Mesenchymal stem cell (in vitro differentiated cells and primary cell): ENCODE measurements around the gene JSRP1.

Experiments used
- DNase-seq: peaks from one replicate; pipeline ENCODE4 v3.0.0-alpha.2; 2013
- H2AFZ ChIP-seq: one replicate; pipeline ENCODE4 v1.6.1; 2013; ENCODE audit warnings: low read depth, mild to moderate bottlenecking, control low read depth, inconsistent platforms, low read length, moderate library complexity
- H2AK5ac ChIP-seq: 2 replicates; pipeline ENCODE4 v1.6.1; 2013; ENCODE audit warnings: low read length, moderate library complexity, mild to moderate bottlenecking, inconsistent platforms; ENCODE audit not compliant: severe bottlenecking
- H2BK120ac ChIP-seq: one replicate; pipeline ENCODE4 v1.6.1; 2013; ENCODE audit warnings: low read depth, mild to moderate bottlenecking, inconsistent platforms, low read length, moderate library complexity
- H2BK12ac ChIP-seq, 2 experiments: one replicate each; pipeline ENCODE4 v1.6.1; 2013; ENCODE audit warnings: inconsistent platforms in 2 of 2, low read length in 2 of 2, mild to moderate bottlenecking in 2 of 2, moderate library complexity in 2 of 2, control low read depth in 1 of 2
- H2BK15ac ChIP-seq: one replicate; pipeline ENCODE4 v1.6.1; 2013; ENCODE audit warnings: mild to moderate bottlenecking, low read depth, inconsistent platforms; ENCODE audit not compliant: poor library complexity, severe bottlenecking
- H2BK5ac ChIP-seq: 2 replicates; pipeline ENCODE4 v1.6.1; 2013; ENCODE audit warnings: low read depth, mild to moderate bottlenecking, low read length, control low read depth, inconsistent platforms; ENCODE audit not compliant: poor library complexity, severe bottlenecking
- H3K14ac ChIP-seq, 2 experiments: one replicate each; pipeline ENCODE4 v1.6.1; 2013; ENCODE audit warnings: inconsistent platforms in 2 of 2, low read length in 2 of 2, control low read depth in 1 of 2, mild to moderate bottlenecking in 1 of 2, moderate library complexity in 1 of 2
- H3K18ac ChIP-seq, 2 experiments: one replicate each; pipeline ENCODE4 v1.6.1; 2013; ENCODE audit warnings: inconsistent platforms in 2 of 2, low read length in 2 of 2, control low read depth in 1 of 2, low read depth in 1 of 2, mild to moderate bottlenecking in 1 of 2
- H3K23ac ChIP-seq, 2 experiments: one replicate each; pipeline ENCODE4 v1.6.1; 2013; ENCODE audit warnings: inconsistent platforms in 2 of 2, low read length in 2 of 2, mild to moderate bottlenecking in 2 of 2, moderate library complexity in 2 of 2, control low read depth in 1 of 2
- H3K27ac ChIP-seq: 2 replicates; pipeline ENCODE4 v1.5.1; 2013; ENCODE audit warnings: mild to moderate bottlenecking, moderate library complexity, low read length, control low read depth, inconsistent platforms; ENCODE audit not compliant: poor library complexity, severe bottlenecking
- H3K27me3 ChIP-seq, 2 experiments: 2 replicates each; pipeline versions ENCODE4 v1.6.1 to v1.7.0; 2013; ENCODE audit warnings: low read length in 2 of 2, mild to moderate bottlenecking in 2 of 2, moderate library complexity in 2 of 2, control low read depth in 1 of 2, inconsistent platforms in 1 of 2; ENCODE audit not compliant: control insufficient read depth in 1 of 2, insufficient read depth in 1 of 2
- H3K36me3 ChIP-seq, 2 experiments: 2 replicates each; pipeline versions ENCODE4 v1.6.1 to v1.7.0; 2013; ENCODE audit warnings: low read length in 2 of 2, control low read depth in 1 of 2, inconsistent platforms in 1 of 2, low read depth in 1 of 2, mild to moderate bottlenecking in 1 of 2; ENCODE audit not compliant: insufficient read depth in 2 of 2, control insufficient read depth in 1 of 2
- H3K4ac ChIP-seq, 2 experiments: one replicate each; pipeline ENCODE4 v1.6.1; 2013; ENCODE audit warnings: inconsistent platforms in 2 of 2, low read length in 2 of 2, mild to moderate bottlenecking in 2 of 2, moderate library complexity in 2 of 2, control low read depth in 1 of 2, low read depth in 1 of 2
- H3K4me1 ChIP-seq: 2 replicates; pipeline ENCODE4 v1.6.1; 2013; ENCODE audit warnings: low read depth, low read length, control low read depth; ENCODE audit not compliant: control insufficient read depth, insufficient read depth
- H3K4me2 ChIP-seq: 2 replicates; pipeline ENCODE4 v1.6.1; 2013; ENCODE audit warnings: low read length, mild to moderate bottlenecking, inconsistent platforms; ENCODE audit not compliant: poor library complexity, severe bottlenecking
- H3K4me3 ChIP-seq, 2 experiments: 2 replicates each; pipeline versions ENCODE4 v1.5.1 to v1.7.0; 2013; ENCODE audit warnings: low read length in 2 of 2, mild to moderate bottlenecking in 2 of 2, control low read depth in 1 of 2, low read depth in 1 of 2; ENCODE audit not compliant: insufficient read depth in 1 of 2
- H3K79me1 ChIP-seq: replicated peaks from 2 replicates; pipeline ENCODE4 v1.6.1; 2013; ENCODE audit warnings: mild to moderate bottlenecking, control low read depth, low read length, inconsistent platforms; ENCODE audit not compliant: poor library complexity, severe bottlenecking
- H3K9ac ChIP-seq: 2 replicates; pipeline ENCODE4 v1.7.0; 2013; ENCODE audit warnings: mild to moderate bottlenecking, low read length, moderate library complexity
- H3K9me3 ChIP-seq: 2 replicates; pipeline ENCODE4 v1.7.0; 2013; ENCODE audit warnings: mild to moderate bottlenecking, low read length; ENCODE audit not compliant: control insufficient read depth
- H4K8ac ChIP-seq: one replicate; pipeline ENCODE4 v1.6.1; 2013; ENCODE audit warnings: inconsistent platforms, mild to moderate bottlenecking, low read length, moderate library complexity
- H4K91ac ChIP-seq: one replicate; pipeline ENCODE4 v1.6.1; 2013; ENCODE audit warnings: mild to moderate bottlenecking, low read length, inconsistent platforms
- WGBS: methylation state at CpG from one replicate; pipeline ENCODE4 v1.1.7; 2013; ENCODE audit warnings: mixed read lengths; 5-methylcytosine and 5-hydroxymethylcytosine counted together

The JSRP1 gene

GRCh38 chr19:2229103-2230032, 26.8 kb downstream of the JSRP1 start:
- Histone ChIP-seq H3K9me3 (no peaks in the 10 kb centered on the region), H2BK5ac (no peak overlapping the region), H3K79me1 (peaks cover 20% of the 10 kb centered on the region), H2BK12ac (no peak overlapping the region), H3K9ac (no peak overlapping the region), H2BK120ac (no peak overlapping the region), H2AFZ (no peak overlapping the region), H2AK5ac (no peak overlapping the region), H3K4me3 (no peak overlapping the region), H3K4me2 (no peak overlapping the region), H3K4ac (no peak overlapping the region), H3K27me3 (no peaks in the 10 kb centered on the region), H3K36me3 (peaks cover 86 to 100% of the 10 kb centered on the region in 2 experiments), H3K23ac (peak overlapping the region in 1 of 2 experiments; percentile 40), H3K27ac (no peak overlapping the region), H4K8ac (no peak overlapping the region), H4K91ac (no peak overlapping the region), H3K18ac (no peak overlapping the region), H3K14ac (no peak overlapping the region), H2BK15ac (no peak overlapping the region), H3K4me1 (peaks cover 31% of the 10 kb centered on the region)
- WGBS: 98% methylated on average over 39 of the region's 45 CpGs
- DNase-seq: no peak

GRCh38 chr19:2228157-2229030, 27.8 kb downstream of the JSRP1 start:
- Histone ChIP-seq H2BK15ac (no peak overlapping the region), H3K18ac (no peak overlapping the region)

GRCh38 chr19:2227415-2228156, 28.6 kb downstream of the JSRP1 start:
- Histone ChIP-seq H3K27ac (no peak overlapping the region), H3K9ac (no peak overlapping the region), H4K8ac (no peak overlapping the region), H4K91ac (no peak overlapping the region), H3K4ac (no peak overlapping the region), H2AFZ (no peak overlapping the region), H3K23ac (no peak overlapping the region), H3K4me2 (no peak overlapping the region), H2BK5ac (no peak overlapping the region), H2BK120ac (no peak overlapping the region), H2BK12ac (no peak overlapping the region), H3K27me3 (no peaks in the 10 kb centered on the region), H3K18ac (no peak overlapping the region), H3K4me1 (peaks cover 18% of the 10 kb centered on the region), H3K36me3 (peaks cover 82 to 100% of the 10 kb centered on the region in 2 experiments), H3K4me3 (no peak overlapping the region), H3K14ac (no peak overlapping the region), H2AK5ac (no peak overlapping the region), H3K79me1 (peaks cover 20% of the 10 kb centered on the region), H2BK15ac (no peak overlapping the region), H3K9me3 (no peaks in the 10 kb centered on the region)
- WGBS: 96% methylated on average over 49 of the region's 67 CpGs
- no peak for DNase-seq

More at GRCh38 chr19:2228157-2229030, 27.8 kb downstream of the JSRP1 start:
- no peak overlapping the region for H3K14ac ChIP-seq
- peaks cover 20% of the 10 kb centered on the region for H3K79me1 ChIP-seq
- H4K8ac ChIP-seq: no peak overlapping the region
- 97% methylated on average over 48 of the region's 48 CpGs for WGBS
- no peak overlapping the region for H2AFZ ChIP-seq
- no peak overlapping the region for H4K91ac ChIP-seq
- no peak for DNase-seq
- no peaks in the 10 kb centered on the region for H3K9me3 ChIP-seq
- H2BK120ac ChIP-seq: no peak overlapping the region
- peaks cover 86 to 100% of the 10 kb centered on the region in 2 experiments for H3K36me3 ChIP-seq
- H3K23ac ChIP-seq: no peak overlapping the region
- no peak overlapping the region for H2BK5ac ChIP-seq
- H3K4me1 ChIP-seq: peaks cover 24% of the 10 kb centered on the region
- no peak overlapping the region for H3K4me2 ChIP-seq
- no peak overlapping the region for H3K27ac ChIP-seq
- no peaks in the 10 kb centered on the region for H3K27me3 ChIP-seq
- H2AK5ac ChIP-seq: no peak overlapping the region
- H3K4ac ChIP-seq: no peak overlapping the region
- H2BK12ac ChIP-seq: no peak overlapping the region
- H3K9ac ChIP-seq: no peak overlapping the region
- H3K4me3 ChIP-seq: no peak overlapping the region
